HL-60/S4 treated with retinoic acid at 250 ng/mL for 4 days and 3 days (cell line): ENCODE measurements around the gene PAOX.

ENCODE experiments used
- in situ Hi-C: fragments of 300-500 bp; cut with MboI; formaldehyde crosslinking; loops from 2 replicates; pipeline ENCODE4 v1.7.0; 2022; ENCODE audit warnings: low sequenced_read_pairs

Gene PAOX

GRCh38 chr10:133379152-133379800, at the start of gene PAOX:
Gene PAOX, plus strand, starts transcription at chr10:133379262. Its CDS starts 55 bp downstream, at chr10:133379317.
- in situ Hi-C loops, result no loop called here

- in situ Hi-C loops, result no loop called here
Measured at GRCh38 chr10:133329491-133330202, 49.4 kb upstream of the PAOX start.

GRCh38 chr10:133332936-133333699, 45.9 kb upstream of the PAOX start:
- in situ Hi-C loops, result no loop called here

GRCh38 chr10:133334503-133335245, 44.4 kb upstream of the PAOX start:
- in situ Hi-C loops, result no loop called here

GRCh38 chr10:133335246-133336117, 43.6 kb upstream of the PAOX start:
- in situ Hi-C loops, result no loop called here

GRCh38 chr10:133336118-133336576, 42.9 kb upstream of the PAOX start:
- in situ Hi-C loops, result no loop called here

- in situ Hi-C loops, result no loop called here
Measured at GRCh38 chr10:133336577-133337369, 42.3 kb upstream of the PAOX start, which contains the start of gene CALY. Gene CALY, minus strand, starts transcription at chr10:133336896. Its CDS starts 7,907 bp downstream, at chr10:133328989.

GRCh38 chr10:133337370-133337725, 41.7 kb upstream of the PAOX start:
- in situ Hi-C loops, result no loop called here

GRCh38 chr10:133338080-133339071, 40.7 kb upstream of the PAOX start:
- in situ Hi-C loops, result no loop called here

GRCh38 chr10:133339708-133340380, 39.2 kb upstream of the PAOX start:
- in situ Hi-C loops, result no loop called here

GRCh38 chr10:133341983-133342382, 37.1 kb upstream of the PAOX start:
- in situ Hi-C loops, result no loop called here

- in situ Hi-C loops, result no loop called here
Measured at GRCh38 chr10:133342942-133343341, 36.1 kb upstream of the PAOX start.

- in situ Hi-C loops, result no loop called here
Measured at GRCh38 chr10:133343558-133343957, 35.5 kb upstream of the PAOX start.

GRCh38 chr10:133344236-133344635, 34.8 kb upstream of the PAOX start:
- in situ Hi-C loops, result no loop called here

- in situ Hi-C loops, result no loop called here
Measured at GRCh38 chr10:133346413-133346812, 32.6 kb upstream of the PAOX start.

- in situ Hi-C loops, result no loop called here
Measured at GRCh38 chr10:133347710-133348517, 31.1 kb upstream of the PAOX start.

GRCh38 chr10:133349160-133349568, 29.9 kb upstream of the PAOX start:
- in situ Hi-C loops, result no loop called here
